Mesenchymal stem cell (in vitro differentiated cells and primary cell): Measurements from ENCODE around the gene TMEM30B.

Source experiments
- DNase-seq: peaks from one replicate; pipeline ENCODE4 v3.0.0-alpha.2; 2013
- H2AFZ ChIP-seq: one replicate; pipeline ENCODE4 v1.6.1; 2013; ENCODE audit warnings: low read depth, mild to moderate bottlenecking, control low read depth, inconsistent platforms, low read length, moderate library complexity
- H2AK5ac ChIP-seq: 2 replicates; pipeline ENCODE4 v1.6.1; 2013; ENCODE audit warnings: low read length, moderate library complexity, mild to moderate bottlenecking, inconsistent platforms; ENCODE audit not compliant: severe bottlenecking
- H2BK120ac ChIP-seq: one replicate; pipeline ENCODE4 v1.6.1; 2013; ENCODE audit warnings: low read depth, mild to moderate bottlenecking, inconsistent platforms, low read length, moderate library complexity
- H2BK12ac ChIP-seq, 2 experiments: one replicate each; pipeline ENCODE4 v1.6.1; 2013; ENCODE audit warnings: inconsistent platforms in 2 of 2, low read length in 2 of 2, mild to moderate bottlenecking in 2 of 2, moderate library complexity in 2 of 2, control low read depth in 1 of 2
- H2BK15ac ChIP-seq: one replicate; pipeline ENCODE4 v1.6.1; 2013; ENCODE audit warnings: mild to moderate bottlenecking, low read depth, inconsistent platforms; ENCODE audit not compliant: poor library complexity, severe bottlenecking
- H2BK5ac ChIP-seq: 2 replicates; pipeline ENCODE4 v1.6.1; 2013; ENCODE audit warnings: low read depth, mild to moderate bottlenecking, low read length, control low read depth, inconsistent platforms; ENCODE audit not compliant: poor library complexity, severe bottlenecking
- H3K14ac ChIP-seq, 2 experiments: one replicate each; pipeline ENCODE4 v1.6.1; 2013; ENCODE audit warnings: inconsistent platforms in 2 of 2, low read length in 2 of 2, control low read depth in 1 of 2, mild to moderate bottlenecking in 1 of 2, moderate library complexity in 1 of 2
- H3K18ac ChIP-seq, 2 experiments: one replicate each; pipeline ENCODE4 v1.6.1; 2013; ENCODE audit warnings: inconsistent platforms in 2 of 2, low read length in 2 of 2, control low read depth in 1 of 2, low read depth in 1 of 2, mild to moderate bottlenecking in 1 of 2
- H3K23ac ChIP-seq, 2 experiments: one replicate each; pipeline ENCODE4 v1.6.1; 2013; ENCODE audit warnings: inconsistent platforms in 2 of 2, low read length in 2 of 2, mild to moderate bottlenecking in 2 of 2, moderate library complexity in 2 of 2, control low read depth in 1 of 2
- H3K27ac ChIP-seq: 2 replicates; pipeline ENCODE4 v1.5.1; 2013; ENCODE audit warnings: mild to moderate bottlenecking, moderate library complexity, low read length, control low read depth, inconsistent platforms; ENCODE audit not compliant: poor library complexity, severe bottlenecking
- H3K27me3 ChIP-seq, 2 experiments: 2 replicates each; pipeline versions ENCODE4 v1.6.1 to v1.7.0; 2013; ENCODE audit warnings: low read length in 2 of 2, mild to moderate bottlenecking in 2 of 2, moderate library complexity in 2 of 2, control low read depth in 1 of 2, inconsistent platforms in 1 of 2; ENCODE audit not compliant: control insufficient read depth in 1 of 2, insufficient read depth in 1 of 2
- H3K36me3 ChIP-seq, 2 experiments: 2 replicates each; pipeline versions ENCODE4 v1.6.1 to v1.7.0; 2013; ENCODE audit warnings: low read length in 2 of 2, control low read depth in 1 of 2, inconsistent platforms in 1 of 2, low read depth in 1 of 2, mild to moderate bottlenecking in 1 of 2; ENCODE audit not compliant: insufficient read depth in 2 of 2, control insufficient read depth in 1 of 2
- H3K4ac ChIP-seq, 2 experiments: one replicate each; pipeline ENCODE4 v1.6.1; 2013; ENCODE audit warnings: inconsistent platforms in 2 of 2, low read length in 2 of 2, mild to moderate bottlenecking in 2 of 2, moderate library complexity in 2 of 2, control low read depth in 1 of 2, low read depth in 1 of 2
- H3K4me1 ChIP-seq: 2 replicates; pipeline ENCODE4 v1.6.1; 2013; ENCODE audit warnings: low read depth, low read length, control low read depth; ENCODE audit not compliant: control insufficient read depth, insufficient read depth
- H3K4me2 ChIP-seq: 2 replicates; pipeline ENCODE4 v1.6.1; 2013; ENCODE audit warnings: low read length, mild to moderate bottlenecking, inconsistent platforms; ENCODE audit not compliant: poor library complexity, severe bottlenecking
- H3K4me3 ChIP-seq, 2 experiments: 2 replicates each; pipeline versions ENCODE4 v1.5.1 to v1.7.0; 2013; ENCODE audit warnings: low read length in 2 of 2, mild to moderate bottlenecking in 2 of 2, control low read depth in 1 of 2, low read depth in 1 of 2; ENCODE audit not compliant: insufficient read depth in 1 of 2
- H3K79me1 ChIP-seq: replicated peaks from 2 replicates; pipeline ENCODE4 v1.6.1; 2013; ENCODE audit warnings: mild to moderate bottlenecking, control low read depth, low read length, inconsistent platforms; ENCODE audit not compliant: poor library complexity, severe bottlenecking
- H3K9ac ChIP-seq: 2 replicates; pipeline ENCODE4 v1.7.0; 2013; ENCODE audit warnings: mild to moderate bottlenecking, low read length, moderate library complexity
- H3K9me3 ChIP-seq: 2 replicates; pipeline ENCODE4 v1.7.0; 2013; ENCODE audit warnings: mild to moderate bottlenecking, low read length; ENCODE audit not compliant: control insufficient read depth
- H4K8ac ChIP-seq: one replicate; pipeline ENCODE4 v1.6.1; 2013; ENCODE audit warnings: inconsistent platforms, mild to moderate bottlenecking, low read length, moderate library complexity
- H4K91ac ChIP-seq: one replicate; pipeline ENCODE4 v1.6.1; 2013; ENCODE audit warnings: mild to moderate bottlenecking, low read length, inconsistent platforms
- WGBS: methylation state at CpG from one replicate; pipeline ENCODE4 v1.1.7; 2013; ENCODE audit warnings: mixed read lengths; 5-methylcytosine and 5-hydroxymethylcytosine counted together

Gene TMEM30B

DNA sequence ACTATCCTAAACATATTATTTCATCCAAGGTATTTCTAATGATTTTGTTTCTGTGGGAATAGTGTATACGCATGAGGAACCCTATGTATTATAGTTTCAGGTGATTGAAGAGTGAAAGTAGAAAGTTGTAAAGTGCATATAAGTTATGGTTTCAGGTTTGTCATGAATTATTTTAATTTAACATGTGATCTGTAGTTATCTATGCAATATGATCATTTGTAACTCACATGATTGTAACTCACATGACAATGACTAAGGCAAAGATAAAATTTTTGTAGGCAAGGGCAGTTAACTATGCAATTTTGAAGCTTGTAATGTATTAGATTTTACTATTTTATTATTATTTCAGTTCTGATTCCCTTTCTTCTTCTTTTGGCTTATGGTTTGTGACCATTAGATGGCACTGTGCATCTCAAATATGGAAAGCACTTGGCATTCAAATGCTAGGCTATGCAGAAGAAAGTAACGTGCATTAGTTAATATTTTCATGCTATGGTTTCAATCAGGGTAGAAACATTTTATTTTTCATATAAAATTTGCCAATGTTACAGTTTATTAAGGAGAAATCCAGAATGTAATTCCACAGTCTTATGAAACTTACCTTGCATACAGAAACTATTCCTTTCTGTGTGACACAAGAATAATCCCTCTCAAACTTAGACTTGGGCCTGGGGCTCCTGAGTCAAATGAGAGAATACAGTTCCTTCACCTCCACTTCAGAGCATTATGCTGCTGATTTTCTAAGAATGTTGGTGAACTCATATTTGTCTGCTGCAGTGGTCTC lies 15.8 kb upstream of the TMEM30B start:
- no peaks in the 10 kb centered on the region for H3K27me3 ChIP-seq
- H3K4ac ChIP-seq, result no peak overlapping the region
- H3K23ac ChIP-seq, result no peak overlapping the region
- H3K9me3 ChIP-seq, result peaks cover 7% of the 10 kb centered on the region
- H3K4me1 ChIP-seq, result no peaks in the 10 kb centered on the region
- H3K4me3 ChIP-seq, result no peak overlapping the region
- no peak overlapping the region for H4K91ac ChIP-seq
- no peak overlapping the region for H3K27ac ChIP-seq
- H3K79me1 ChIP-seq, result no peaks in the 10 kb centered on the region
- no peak overlapping the region for H4K8ac ChIP-seq
- H2AFZ ChIP-seq, result no peak overlapping the region
- no peak overlapping the region for H2BK15ac ChIP-seq
- 80% methylated on average over 1 of the region's 2 CpGs for WGBS
- no peaks in the 10 kb centered on the region for H3K36me3 ChIP-seq
- H2BK12ac ChIP-seq, result no peak overlapping the region
- H2AK5ac ChIP-seq, result no peak overlapping the region
- H2BK120ac ChIP-seq, result no peak overlapping the region
- H2BK5ac ChIP-seq, result no peak overlapping the region
- H3K9ac ChIP-seq, result peak overlapping the region; percentile 46
- H3K4me2 ChIP-seq, result no peak overlapping the region
- H3K18ac ChIP-seq, result no peak overlapping the region
- peak; percentile 38 for DNase-seq
- H3K14ac ChIP-seq, result no peak overlapping the region

DNA sequence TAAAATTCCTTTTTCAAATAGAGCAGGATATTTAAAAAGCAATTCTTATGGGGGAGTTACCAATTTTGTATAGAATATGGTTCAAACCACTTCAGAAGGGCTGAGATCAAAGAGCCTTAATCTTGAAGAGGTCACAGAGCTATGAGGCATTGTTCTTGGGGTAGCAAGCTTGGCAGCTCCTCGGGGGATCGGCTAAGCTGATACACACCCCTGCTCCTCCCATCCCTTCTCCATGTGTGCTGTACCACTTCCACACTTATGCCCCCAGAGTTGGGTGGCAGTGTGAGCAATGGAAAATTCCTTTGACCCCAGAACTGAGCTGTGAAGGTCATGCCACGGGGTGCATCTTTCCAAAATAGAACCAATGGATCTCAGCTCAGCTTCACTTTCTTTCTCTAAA lies 15.0 kb upstream of the TMEM30B start:
- WGBS, result 81% methylated on average over 3 of the region's 3 CpGs
- Histone ChIP-seq H3K4me3 (no peak overlapping the region), H4K8ac (no peak overlapping the region), H2BK15ac (no peak overlapping the region), H3K14ac (no peak overlapping the region), H4K91ac (no peak overlapping the region), H2AK5ac (no peak overlapping the region), H2BK120ac (no peak overlapping the region), H2AFZ (no peak overlapping the region), H3K27ac (no peak overlapping the region), H3K9ac (peak overlapping the region; percentile 46), H2BK5ac (no peak overlapping the region), H3K4ac (no peak overlapping the region), H3K27me3 (no peaks in the 10 kb centered on the region), H3K4me1 (no peaks in the 10 kb centered on the region), H3K18ac (no peak overlapping the region), H3K9me3 (peaks cover under 1% of the 10 kb centered on the region), H3K4me2 (no peak overlapping the region), H3K79me1 (no peaks in the 10 kb centered on the region), H2BK12ac (no peak overlapping the region), H3K23ac (no peak overlapping the region), H3K36me3 (no peaks in the 10 kb centered on the region)
- no peak for DNase-seq

DNA sequence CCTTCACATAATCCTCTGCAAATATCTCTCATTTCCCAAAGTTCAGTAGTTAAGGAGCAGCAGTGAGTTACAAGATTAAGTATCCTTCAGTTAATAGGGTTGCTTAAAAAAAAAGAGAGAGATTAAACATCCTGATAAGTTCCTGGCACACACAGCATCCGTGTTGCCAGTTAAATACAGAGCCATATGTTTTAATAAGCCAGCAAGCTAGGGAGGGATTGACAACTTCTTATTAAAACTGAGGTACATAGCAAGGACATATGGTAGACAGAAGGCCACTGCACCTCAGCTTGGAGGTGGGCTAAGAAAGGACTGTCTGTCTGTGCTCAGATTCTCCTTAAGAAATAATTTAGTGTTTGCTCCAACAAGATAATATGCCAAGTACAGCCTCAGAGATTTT lies 9.6 kb upstream of the TMEM30B start:
- no peak overlapping the region for H3K14ac ChIP-seq
- no peaks in the 10 kb centered on the region for H3K4me1 ChIP-seq
- no peak overlapping the region for H3K9ac ChIP-seq
- no peak overlapping the region for H3K23ac ChIP-seq
- H2BK120ac ChIP-seq, result no peak overlapping the region
- H3K36me3 ChIP-seq, result no peaks in the 10 kb centered on the region
- no peak overlapping the region for H2AFZ ChIP-seq
- no peak overlapping the region for H2BK5ac ChIP-seq
- H3K4ac ChIP-seq, result no peak overlapping the region
- H3K27me3 ChIP-seq, result peaks cover 0 to 4% of the 10 kb centered on the region in 2 experiments
- H2BK15ac ChIP-seq, result no peak overlapping the region
- H3K9me3 ChIP-seq, result no peaks in the 10 kb centered on the region
- no peaks in the 10 kb centered on the region for H3K79me1 ChIP-seq
- H3K4me2 ChIP-seq, result no peak overlapping the region
- no peak overlapping the region for H3K18ac ChIP-seq
- no peak overlapping the region for H4K8ac ChIP-seq
- no peak overlapping the region for H4K91ac ChIP-seq
- no peak overlapping the region for H3K27ac ChIP-seq
- 82% methylated on average over 1 of the region's 1 CpG for WGBS
- H2AK5ac ChIP-seq, result no peak overlapping the region
- H2BK12ac ChIP-seq, result no peak overlapping the region
- no peak for DNase-seq
- H3K4me3 ChIP-seq, result no peak overlapping the region

DNA sequence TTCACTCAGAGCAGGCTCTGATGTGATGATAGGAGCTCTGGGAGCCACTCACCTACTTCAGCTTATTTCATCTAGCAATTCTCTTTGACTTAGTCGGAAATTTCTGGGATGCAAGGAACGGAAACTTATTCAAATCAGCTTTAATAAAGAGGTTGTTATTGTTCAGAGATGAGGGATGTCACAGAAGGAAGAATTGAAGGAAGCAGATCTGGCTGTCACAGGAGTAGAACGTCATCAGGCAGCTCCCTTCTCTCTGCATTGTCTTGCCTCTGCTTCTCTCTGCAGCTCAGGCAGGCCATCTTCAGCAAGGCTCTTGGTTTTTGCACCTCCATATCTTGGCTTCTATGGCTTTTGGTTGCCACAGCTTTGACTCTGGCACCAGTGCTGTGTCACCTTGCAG lies 7.6 kb upstream of the TMEM30B start:
- Histone ChIP-seq H2BK120ac (no peak overlapping the region), H4K8ac (no peak overlapping the region), H2BK5ac (no peak overlapping the region), H3K9ac (no peak overlapping the region), H3K14ac (no peak overlapping the region), H3K4me2 (no peak overlapping the region), H3K27me3 (peaks cover 0 to 4% of the 10 kb centered on the region in 2 experiments), H3K79me1 (no peaks in the 10 kb centered on the region), H2BK12ac (no peak overlapping the region), H4K91ac (no peak overlapping the region), H3K36me3 (no peaks in the 10 kb centered on the region), H2AFZ (no peak overlapping the region), H3K4ac (no peak overlapping the region), H3K4me1 (no peaks in the 10 kb centered on the region), H3K23ac (no peak overlapping the region), H3K9me3 (no peaks in the 10 kb centered on the region), H3K27ac (no peak overlapping the region), H3K18ac (no peak overlapping the region), H2AK5ac (no peak overlapping the region), H2BK15ac (no peak overlapping the region), H3K4me3 (no peak overlapping the region)
- no peak for DNase-seq
- 81% methylated on average over 3 of the region's 3 CpGs for WGBS
